ENCODE data around the gene ZNF662. TPM values are rescaled to one million over a fixed set of nuclear protein-coding genes. Genes with fewer than 3 reads are reported as not detected.

The ZNF662 gene
- total and polyA plus RNA-seq, 2 of the 8 experiments (the other 6 are each of a cell fraction or from before 2014, with no cell fraction given), result 0.03 TPM; not detected in 1

GRCh38 chr3:42901073-42901415 lies 4.9 kb upstream of the ZNF662 start:
- Histone ChIP-seq H4K8ac (ENCODE audit: extremely low read depth, insufficient read depth, low read length) (no peak overlapping the region), H3K4ac (replicated peaks; ENCODE audit: insufficient read length, low read depth, low read length) (no peak overlapping the region), H3K27me3 (replicated peaks in 1 of 4; ENCODE audit: control insufficient read depth in 3 of 4, extremely low read depth in 1 of 4, insufficient read depth in 3 of 4, low read length in 3 of 4) (no peaks in the 10 kb centered on the region), H3K36me3 (ENCODE audit: control insufficient read depth in 2 of 4, insufficient read depth in 4 of 4, low read length in 3 of 4) (no peaks in the 10 kb centered on the region), H4K5ac (ENCODE audit: insufficient read length, low read depth, low read length) (no peak overlapping the region), H2AFZ (ENCODE audit: low read length) (no peak overlapping the region), H3K14ac (ENCODE audit: insufficient read length) (no peak overlapping the region), H4K20me1 (replicated peaks in 1 of 2; ENCODE audit: control insufficient read depth in 1 of 2, insufficient read depth in 2 of 2, low read length in 2 of 2) (no peaks in the 10 kb centered on the region), H3K27ac (ENCODE audit: low read depth, low read length) (no peak overlapping the region), H2AK5ac (ENCODE audit: low read depth, low read length) (no peak overlapping the region), H3K4me1 (replicated peaks in 1 of 4; ENCODE audit: control insufficient read depth in 3 of 4, insufficient read depth in 4 of 4, low read length in 3 of 4) (no peaks in the 10 kb centered on the region), H2BK15ac (ENCODE audit: low read length) (no peak overlapping the region), H2BK120ac (replicated peaks; ENCODE audit: low read depth, low read length) (no peak overlapping the region), H3K23me2 (ENCODE audit: low read depth, low read length) (no peaks in the 10 kb centered on the region), H2BK5ac (ENCODE audit: low read depth, low read length) (no peak overlapping the region), H3K56ac (replicated peaks; ENCODE audit: insufficient read length, low read depth, low read length) (no peak overlapping the region), H3K9me3 (ENCODE audit: insufficient read depth in 2 of 2, low read depth in 1 of 2, low read length in 1 of 2) (no peaks in the 10 kb centered on the region; a peak in 1 of 4 replicates), H3K4me3 (ENCODE audit: extremely low read depth in 1 of 4, insufficient read depth in 2 of 4, low read depth in 3 of 4, low read length in 4 of 4) (no peak overlapping the region), H2BK12ac (ENCODE audit: low read depth, low read length) (no peak overlapping the region), H3K79me2 (ENCODE audit: control insufficient read depth in 1 of 2, insufficient read depth in 2 of 2, low read length in 2 of 2) (no peaks in the 10 kb centered on the region), H3K4me2 (ENCODE audit: insufficient read depth in 1 of 2, low read depth in 2 of 2, low read length in 2 of 2) (no peak overlapping the region), H3K79me1 (ENCODE audit: low read depth, low read length) (no peaks in the 10 kb centered on the region), H3K18ac (ENCODE audit: extremely low read depth, low read length) (no peak overlapping the region), H3K23ac (ENCODE audit: insufficient read length) (no peak overlapping the region), H2BK20ac (ENCODE audit: low read length) (no peak overlapping the region), H3K9ac (replicated peaks in 1 of 4; ENCODE audit: extremely low read depth in 1 of 4, low read depth in 3 of 4, low read length in 3 of 4) (no peak overlapping the region), H4K91ac (replicated peaks; ENCODE audit: insufficient read length, low read length) (no peak overlapping the region)
- 96% methylated on average over 3 of the region's 3 CpGs; no CpG with 5 or more reads in 1 of the 2 experiments for WGBS, 2 experiments (ENCODE audit: extremely low coverage in 1 of 2, insufficient coverage in 1 of 2, insufficient read length in 1 of 2, insufficient replicate concordance in 2 of 2, low coverage in 1 of 2, low lambda C conversion rate in 2 of 2, missing lambda C conversion rate in 1 of 2)
- POLR2A ChIA-PET (ENCODE audit: partially characterized antibody), result no interaction called here
- DNase-seq (ENCODE audit: low read depth in 1 of 2, low spot score in 2 of 2) (no peak), FAIRE-seq (no peak)
- CTCF ChIA-PET (ENCODE audit: partially characterized antibody), result interaction anchor here (0.6 to 1.1 kb wide), 2 partner anchors 12 to 40 kb away, joined by 3 read pairs; no protein-coding TSS in a partner anchor
- no peak for TF ChIP-seq GABPA (IDR thresholded peaks at IDR 0.05; ENCODE audit: borderline replicate concordance, insufficient read depth, low read length)
- TF ChIP-seq PHF8 (conservative IDR thresholded peaks at IDR 0.05; ENCODE audit: low read depth, low read length), result no peak
